Calu3 (cell line): ENCODE measurements around the gene LAD1. TPM values are rescaled to one million over a fixed set of nuclear protein-coding genes. Genes with fewer than 3 reads are reported as not detected.

Experiments
- BruUV-seq: library from RNA; stranded (reverse); fragments of 400-500 nt; replicated peaks from 2 replicates; lab custom pipeline; 2021; lab: Mats Ljungman, UMichigan
- CTCF ChIA-PET: fragments of 300-600 bp; sonication (Branson Sonifier 250); formaldehyde crosslinking; loops from one replicate; lab custom pipeline; 2022; ENCODE audit warnings: antibody characterized with exemption; lab: Charles Lee
- DNase-seq: peaks from one replicate; pipeline ENCODE4 v3.0.0; 2022
- H3K27ac Mint-ChIP-seq: one replicate; pipeline ENCODE4 v1.8.0; 2022; ENCODE audit warnings: mixed read lengths; ENCODE audit not compliant: unreplicated experiment
- H3K27me3 Mint-ChIP-seq: one replicate; pipeline ENCODE4 v1.8.0; 2022; ENCODE audit warnings: mixed read lengths; ENCODE audit not compliant: unreplicated experiment
- H3K36me3 Mint-ChIP-seq: one replicate; pipeline ENCODE4 v1.8.0; 2022; ENCODE audit warnings: mild to moderate bottlenecking, moderate library complexity, mixed read lengths; ENCODE audit not compliant: insufficient read depth, unreplicated experiment
- H3K4me1 Mint-ChIP-seq: one replicate; pipeline ENCODE4 v1.8.0; 2022; ENCODE audit warnings: mild to moderate bottlenecking, low read depth, mixed read lengths; ENCODE audit not compliant: unreplicated experiment
- H3K4me3 Mint-ChIP-seq: one replicate; pipeline ENCODE4 v1.8.0; 2022; ENCODE audit warnings: mild to moderate bottlenecking, low read depth, moderate library complexity, mixed read lengths; ENCODE audit not compliant: unreplicated experiment
- H3K9me3 Mint-ChIP-seq: one replicate; pipeline ENCODE4 v1.8.0; 2022; ENCODE audit warnings: low read depth, mixed read lengths; ENCODE audit not compliant: unreplicated experiment
- intact Hi-C: fragments of 100-400 bp; cut with micrococcal nuclease; formaldehyde crosslinking; loops from one replicate; pipeline ENCODE4 v1.10.0; 2022; ENCODE audit not compliant: unreplicated experiment
- total RNA-seq: library from RNA; stranded (reverse); gene quantifications from 2 replicates; pipeline ENCODE4 v1.2.3, GENCODE V29; 2022
- TF ChIP-seq, protein P1 (sequence below): fragments of 200-600 bp; IDR thresholded peaks from one replicate; pipeline ENCODE4 v1.8.0; 2022; ENCODE audit warnings: antibody characterized with exemption; ENCODE audit not compliant: unreplicated experiment

LAD1 gene
- total RNA-seq, 1 experiment from 2014 or later: 209 TPM

- peaks cover 48% of the 10 kb centered on the region for H3K27me3 Mint-ChIP-seq
- H3K27ac Mint-ChIP-seq: no peak overlapping the region
- no peaks in the 10 kb centered on the region for H3K36me3 Mint-ChIP-seq
- TF ChIP-seq, protein P1, sequence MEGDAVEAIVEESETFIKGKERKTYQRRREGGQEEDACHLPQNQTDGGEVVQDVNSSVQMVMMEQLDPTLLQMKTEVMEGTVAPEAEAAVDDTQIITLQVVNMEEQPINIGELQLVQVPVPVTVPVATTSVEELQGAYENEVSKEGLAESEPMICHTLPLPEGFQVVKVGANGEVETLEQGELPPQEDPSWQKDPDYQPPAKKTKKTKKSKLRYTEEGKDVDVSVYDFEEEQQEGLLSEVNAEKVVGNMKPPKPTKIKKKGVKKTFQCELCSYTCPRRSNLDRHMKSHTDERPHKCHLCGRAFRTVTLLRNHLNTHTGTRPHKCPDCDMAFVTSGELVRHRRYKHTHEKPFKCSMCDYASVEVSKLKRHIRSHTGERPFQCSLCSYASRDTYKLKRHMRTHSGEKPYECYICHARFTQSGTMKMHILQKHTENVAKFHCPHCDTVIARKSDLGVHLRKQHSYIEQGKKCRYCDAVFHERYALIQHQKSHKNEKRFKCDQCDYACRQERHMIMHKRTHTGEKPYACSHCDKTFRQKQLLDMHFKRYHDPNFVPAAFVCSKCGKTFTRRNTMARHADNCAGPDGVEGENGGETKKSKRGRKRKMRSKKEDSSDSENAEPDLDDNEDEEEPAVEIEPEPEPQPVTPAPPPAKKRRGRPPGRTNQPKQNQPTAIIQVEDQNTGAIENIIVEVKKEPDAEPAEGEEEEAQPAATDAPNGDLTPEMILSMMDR: no peak
- no TSS peak for BruUV-seq
- intact Hi-C loops: no loop called here
- no peak for DNase-seq
- no peak overlapping the region for H3K4me3 Mint-ChIP-seq
- CTCF ChIA-PET: no interaction called here
- no peaks in the 10 kb centered on the region for H3K4me1 Mint-ChIP-seq
- no peaks in the 10 kb centered on the region for H3K9me3 Mint-ChIP-seq
These were observed 20.9 kb upstream of the LAD1 start for GRCh38 chr1:201419746-201420607.

- BruUV-seq: no TSS peak
- CTCF ChIA-PET: no interaction called here
- H3K36me3 Mint-ChIP-seq: no peaks in the 10 kb centered on the region
These were observed 20.1 kb upstream of the LAD1 start for GRCh38 chr1:201419256-201419655.

GRCh38 chr1:201418461-201418860 is 19.3 kb upstream of the LAD1 start:
- CTCF ChIA-PET: interaction anchor here (0.6 to 0.7 kb wide), 5 partner anchors 13 to 386 kb away, joined by 4 to 6 read pairs (median 5); no protein-coding TSS in a partner anchor
- Mint-ChIP-seq H3K27ac (no peak overlapping the region), H3K9me3 (no peaks in the 10 kb centered on the region)

More at GRCh38 chr1:201419256-201419655, 20.1 kb upstream of the LAD1 start:
- Mint-ChIP-seq H3K4me1 (no peaks in the 10 kb centered on the region), H3K27me3 (peaks cover 48% of the 10 kb centered on the region), H3K27ac (no peak overlapping the region), H3K9me3 (no peaks in the 10 kb centered on the region), H3K4me3 (no peak overlapping the region)
- TF ChIP-seq, protein P1: no peak
- intact Hi-C loops: no loop called here
- no peak for DNase-seq

DNA sequence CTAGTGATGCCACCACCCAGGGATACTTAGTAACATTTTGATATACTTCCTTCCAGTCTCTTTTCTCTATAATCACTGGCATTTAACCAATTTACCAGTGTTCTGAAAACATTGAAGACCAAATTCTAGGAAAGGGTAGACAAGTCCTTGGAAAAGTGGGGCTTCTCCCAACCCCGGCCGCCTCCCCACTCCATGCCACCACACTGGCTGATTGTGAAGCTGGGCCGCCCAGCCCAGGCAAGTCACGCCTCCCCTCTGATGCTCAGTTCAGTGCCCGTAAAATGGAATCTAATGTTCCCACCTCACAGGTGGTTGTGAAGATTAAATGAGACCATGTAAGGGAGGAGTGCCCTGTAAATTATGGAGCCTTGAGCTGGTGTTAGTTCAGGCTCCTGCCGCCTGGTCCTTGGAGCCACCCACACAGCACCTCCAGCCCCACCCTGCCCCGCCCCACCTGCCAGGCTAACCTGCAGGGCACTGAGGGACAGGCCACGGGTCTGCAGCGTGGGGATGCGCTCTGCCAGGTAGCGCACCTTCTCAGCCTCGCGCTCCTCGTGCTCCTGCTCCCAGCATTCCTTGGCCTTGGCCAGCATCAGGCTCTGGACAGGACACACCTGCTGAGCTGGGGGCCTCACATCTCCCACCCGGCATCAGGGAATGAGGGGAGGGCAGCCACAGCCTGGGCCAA is 15.1 kb upstream of the LAD1 start:
- Mint-ChIP-seq H3K27ac (no peak overlapping the region), H3K27me3 (peaks cover 28% of the 10 kb centered on the region), H3K36me3 (peaks cover 5% of the 10 kb centered on the region), H3K4me3 (no peak overlapping the region), H3K4me1 (no peaks in the 10 kb centered on the region), H3K9me3 (no peaks in the 10 kb centered on the region)
- intact Hi-C loops: no loop called here
- BruUV-seq: no TSS peak
- CTCF ChIA-PET: no interaction called here
- no peak for DNase-seq
- TF ChIP-seq, protein P1: no peak

More at GRCh38 chr1:201418461-201418860, 19.3 kb upstream of the LAD1 start:
- TF ChIP-seq, protein P1: no peak
- no peak for DNase-seq
- intact Hi-C loops: no loop called here
- no peak overlapping the region for H3K4me3 Mint-ChIP-seq
- no peaks in the 10 kb centered on the region for H3K4me1 Mint-ChIP-seq
- H3K27me3 Mint-ChIP-seq: peaks cover 48% of the 10 kb centered on the region
- no peaks in the 10 kb centered on the region for H3K36me3 Mint-ChIP-seq
- no TSS peak for BruUV-seq
